GM23248 (cell line): ENCODE results near the gene THOC7. TPM values are rescaled to one million over a fixed set of nuclear protein-coding genes. Genes with fewer than 3 reads are reported as not detected.

ENCODE experiments used
- DNase-seq: peaks from one replicate; pipeline ENCODE4 v3.0.0-alpha.2; 2015
- H2AFZ ChIP-seq: fragments of 200-600 bp; sonication (generic); 2 replicates; pipeline ENCODE4 v1.6.1; 2016; ENCODE audit warnings: antibody characterized with exemption
- H3F3A ChIP-seq: fragments of 200-600 bp; sonication (generic); 2 replicates; pipeline ENCODE4 v1.6.1; 2016; ENCODE audit warnings: mild to moderate bottlenecking, antibody characterized with exemption, mixed run types; ENCODE audit not compliant: insufficient read depth
- H3K27ac ChIP-seq: fragments of 200-600 bp; sonication (generic); 2 replicates; pipeline ENCODE4 v1.5.1; 2016; ENCODE audit warnings: mild to moderate bottlenecking
- H3K27me3 ChIP-seq: fragments of 200-600 bp; sonication (generic); replicated peaks from 2 replicates; pipeline ENCODE4 v1.6.1; 2016; ENCODE audit warnings: mild to moderate bottlenecking; ENCODE audit not compliant: insufficient read depth
- H3K36me3 ChIP-seq: fragments of 200-600 bp; sonication (generic); 2 replicates; pipeline ENCODE4 v1.6.1; 2016; ENCODE audit warnings: low read depth, mild to moderate bottlenecking
- H3K4me1 ChIP-seq: fragments of 200-600 bp; sonication (generic); 2 replicates; pipeline ENCODE4 v1.6.1; 2016; ENCODE audit warnings: mild to moderate bottlenecking; ENCODE audit not compliant: insufficient read depth
- H3K4me2 ChIP-seq: fragments of 200-600 bp; sonication (generic); one replicate; pipeline ENCODE4 v1.6.1; 2016; ENCODE audit warnings: mild to moderate bottlenecking; ENCODE audit not compliant: unreplicated experiment
- H3K4me3 ChIP-seq: fragments of 200-600 bp; sonication (generic); 2 replicates; pipeline ENCODE4 v1.5.1; 2016; ENCODE audit warnings: mild to moderate bottlenecking
- H3K79me2 ChIP-seq: fragments of 200-600 bp; sonication (generic); 2 replicates; pipeline ENCODE4 v1.6.1; 2016; ENCODE audit warnings: mild to moderate bottlenecking; ENCODE audit not compliant: insufficient read depth
- H3K9ac ChIP-seq: fragments of 200-600 bp; sonication (generic); 2 replicates; pipeline ENCODE4 v1.6.1; 2016; ENCODE audit warnings: mild to moderate bottlenecking
- H3K9me2 ChIP-seq: fragments of 200-600 bp; sonication (generic); 2 replicates; pipeline ENCODE4 v1.6.1; 2016; ENCODE audit warnings: mixed run types, mild to moderate bottlenecking, moderate library complexity; ENCODE audit not compliant: insufficient read depth
- H3K9me3 ChIP-seq: fragments of 200-600 bp; sonication (generic); one replicate; pipeline ENCODE4 v1.6.1; 2017; ENCODE audit warnings: low read depth
- H4K20me1 ChIP-seq: fragments of 200-600 bp; sonication (generic); 2 replicates; pipeline ENCODE4 v1.6.0; 2016; ENCODE audit not compliant: insufficient read depth
- EZH2 ChIP-seq: fragments of 200-600 bp; sonication (generic); IDR thresholded peaks from 2 replicates; pipeline ENCODE4 v1.6.1; 2018; ENCODE audit warnings: antibody characterized with exemption, mild to moderate bottlenecking; ENCODE audit not compliant: insufficient read depth, poor library complexity, severe bottlenecking
- EZH2phosphoT487 ChIP-seq: fragments of 200-600 bp; sonication (generic); IDR thresholded peaks from 2 replicates; pipeline ENCODE4 v1.6.1; 2018; ENCODE audit warnings: antibody characterized with exemption, moderate library complexity, mild to moderate bottlenecking, low read depth; ENCODE audit not compliant: insufficient read depth
- WGBS, 2 experiments: methylation state at CpG; one replicate each; pipeline ENCODE4 v1.1.6; 2015 to 2017; ENCODE audit warnings: low lambda C conversion rate in 2 of 2, low coverage in 1 of 2; ENCODE audit errors: missing lambda C conversion rate in 2 of 2; 5-methylcytosine and 5-hydroxymethylcytosine counted together
- in situ Hi-C: fragments of 300-500 bp; cut with MboI; formaldehyde crosslinking; loops from 2 replicates; pipeline ENCODE4 v1.15.0; 2020
- polyA plus RNA-seq: library from polyadenylated mRNA; unstranded; fragments of >200 nt; fragmentation: Nextera tagmentation; extraction: Ambion mirVana; gene quantifications from 2 replicates; pipeline ENCODE4 v1.2.1, GENCODE V29; 2016
- total RNA-seq: library from RNA; depleted of rRNA; stranded (reverse); fragments of >200 nt; shearing (Covaris generic); gene quantifications from 2 replicates; pipeline ENCODE4 v1.2.3, GENCODE V29; 2014

THOC7 gene
- total and polyA plus RNA-seq, 2 experiments from 2014 or later: 54.8 to 103 TPM

DNA sequence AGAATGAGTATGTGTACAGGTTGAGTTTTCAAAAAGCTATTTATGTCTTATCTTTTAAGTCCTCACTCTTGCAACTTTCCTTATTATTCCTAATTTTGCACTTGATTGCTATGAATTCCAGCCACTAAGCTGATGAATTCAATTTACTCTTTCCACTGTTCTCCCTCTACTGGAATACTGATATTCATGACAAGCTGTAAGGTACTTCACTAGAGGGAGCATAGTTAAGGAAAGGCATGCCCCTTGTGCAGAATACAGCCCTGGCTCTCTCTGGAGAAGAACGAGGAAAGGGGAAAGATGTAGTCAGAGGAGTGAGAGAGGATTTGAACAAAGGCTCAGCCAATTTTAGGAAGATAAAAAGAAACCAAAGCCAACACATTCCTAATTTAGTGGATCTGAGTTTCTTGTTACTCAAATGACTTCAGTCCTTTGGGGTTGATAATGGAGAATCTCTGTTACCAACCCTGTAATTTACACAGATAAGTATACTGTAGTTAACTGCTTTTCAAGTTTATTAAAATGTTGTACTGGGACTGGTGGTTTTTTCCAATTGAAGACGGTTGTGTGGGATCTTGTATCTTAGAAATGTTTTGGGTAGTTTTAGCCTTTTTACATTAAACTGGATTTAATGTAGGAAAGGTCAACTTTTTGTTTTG is 44.6 kb upstream of the THOC7 start:
- Histone ChIP-seq H3K9me3 (no peaks in the 10 kb centered on the region), H3F3A (peaks cover 13% of the 10 kb centered on the region), H3K27ac (no peak overlapping the region), H3K4me1 (peaks cover 24% of the 10 kb centered on the region), H3K4me3 (no peak overlapping the region), H3K9ac (no peak overlapping the region), H4K20me1 (no peaks in the 10 kb centered on the region), H3K9me2 (no peaks in the 10 kb centered on the region), H3K36me3 (no peaks in the 10 kb centered on the region), H2AFZ (no peak overlapping the region), H3K27me3 (no peaks in the 10 kb centered on the region), H3K4me2 (no peak overlapping the region), H3K79me2 (peaks cover 64% of the 10 kb centered on the region)
- DNase-seq: peak; percentile 31
- in situ Hi-C loops: no loop called here
- no peak for TF ChIP-seq EZH2
- no peak for TF ChIP-seq EZH2phosphoT487
- WGBS, 2 experiments: 76 to 82% methylated on average over 2 of the region's 2 CpGs

DNA sequence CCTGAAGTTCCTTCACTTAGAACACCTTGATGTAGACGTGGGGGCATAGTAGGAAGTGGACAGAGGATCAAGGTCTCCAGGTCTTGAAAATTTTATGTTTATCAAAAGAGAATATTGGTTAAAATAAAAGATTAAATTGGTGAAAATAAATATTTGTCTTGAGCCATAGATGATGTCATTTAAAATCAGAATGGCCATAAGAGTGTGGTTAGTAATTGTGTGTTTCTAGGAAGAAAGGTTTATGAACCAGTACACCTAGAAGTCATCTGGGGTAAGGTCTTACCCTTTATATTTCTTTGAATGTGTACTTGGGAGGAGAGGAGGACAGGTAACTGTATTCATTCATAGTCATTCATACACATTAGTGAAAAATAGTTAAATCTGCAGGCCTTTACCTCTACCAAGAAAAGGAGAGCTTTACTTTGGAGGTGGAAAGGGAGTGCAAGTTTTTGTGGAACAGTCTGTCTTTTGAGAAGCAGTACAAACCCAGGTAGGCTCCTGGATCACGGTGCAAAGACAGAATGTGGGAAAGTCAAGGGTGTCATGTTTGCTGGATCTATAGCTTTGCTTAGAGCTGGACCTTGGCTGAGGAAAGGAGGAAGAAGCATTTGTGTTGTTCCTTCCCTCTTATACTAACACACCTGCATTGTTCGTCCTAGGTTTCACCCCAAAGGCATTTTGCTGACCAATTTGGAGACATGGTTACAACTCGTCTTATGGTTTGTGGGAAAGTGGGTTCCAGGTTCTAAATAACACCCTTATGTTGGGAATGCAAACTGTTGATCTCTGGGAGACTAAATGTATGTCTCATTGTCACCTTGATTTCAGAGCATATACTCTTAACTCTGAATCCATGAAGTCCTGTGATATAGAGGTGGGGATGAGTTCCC is 42.4 kb upstream of the THOC7 start:
- in situ Hi-C loops: no loop called here
- Histone ChIP-seq H3K27me3 (no peaks in the 10 kb centered on the region), H3K4me2 (no peak overlapping the region), H3K4me1 (peaks cover 21% of the 10 kb centered on the region), H3F3A (peaks cover 10% of the 10 kb centered on the region; the same call in 1 of the 2 replicates), H2AFZ (no peak overlapping the region), H3K9me3 (no peaks in the 10 kb centered on the region), H3K9me2 (no peaks in the 10 kb centered on the region), H3K27ac (no peak overlapping the region), H3K4me3 (no peak overlapping the region), H3K79me2 (peaks cover 74% of the 10 kb centered on the region), H4K20me1 (no peaks in the 10 kb centered on the region), H3K9ac (no peak overlapping the region), H3K36me3 (no peaks in the 10 kb centered on the region)
- TF ChIP-seq EZH2 (no peak), EZH2phosphoT487 (no peak)
- WGBS, 2 experiments: 89 to 93% methylated on average over 4 of the region's 4 CpGs
- DNase-seq: no peak

DNA sequence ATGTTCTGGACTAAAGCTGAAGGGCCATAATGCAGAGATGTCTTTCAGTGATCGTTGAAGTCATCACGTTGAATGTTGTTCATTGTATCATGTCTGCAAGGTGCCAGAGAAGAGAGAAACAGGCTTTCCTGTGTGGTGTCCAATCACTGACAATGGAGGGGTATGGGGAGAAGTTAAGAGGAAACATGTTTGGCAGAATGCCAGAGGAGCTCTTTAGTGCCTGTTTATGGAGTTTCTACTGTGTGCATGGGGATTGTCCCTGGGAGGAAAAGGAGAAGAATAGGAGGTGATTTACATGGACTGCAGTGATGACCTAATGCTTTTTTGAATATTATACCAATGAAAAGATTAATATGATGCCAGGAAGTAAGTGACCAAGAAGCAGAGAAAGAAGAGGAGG is 36.9 kb upstream of the THOC7 start:
- Histone ChIP-seq H2AFZ (no peak overlapping the region), H3K27me3 (no peaks in the 10 kb centered on the region), H3K27ac (no peak overlapping the region), H3K4me2 (no peak overlapping the region), H3F3A (0 out of 2 replicates have a peak, but pooled peaks cover 12% of the 10 kb centered on the region), H3K4me3 (no peak overlapping the region), H3K9ac (no peak overlapping the region), H3K79me2 (peaks cover 63% of the 10 kb centered on the region), H3K9me3 (no peaks in the 10 kb centered on the region), H3K36me3 (peaks cover 9% of the 10 kb centered on the region; the same call in 1 of the 2 replicates), H3K4me1 (peaks cover 16% of the 10 kb centered on the region), H4K20me1 (no peaks in the 10 kb centered on the region; the same call in 1 of the 2 replicates), H3K9me2 (no peaks in the 10 kb centered on the region)
- 57 to 65% methylated on average over 2 of the region's 2 CpGs for WGBS, 2 experiments
- DNase-seq: no peak
- no peak for TF ChIP-seq EZH2phosphoT487
- TF ChIP-seq EZH2: no peak
- in situ Hi-C loops: no loop called here

DNA sequence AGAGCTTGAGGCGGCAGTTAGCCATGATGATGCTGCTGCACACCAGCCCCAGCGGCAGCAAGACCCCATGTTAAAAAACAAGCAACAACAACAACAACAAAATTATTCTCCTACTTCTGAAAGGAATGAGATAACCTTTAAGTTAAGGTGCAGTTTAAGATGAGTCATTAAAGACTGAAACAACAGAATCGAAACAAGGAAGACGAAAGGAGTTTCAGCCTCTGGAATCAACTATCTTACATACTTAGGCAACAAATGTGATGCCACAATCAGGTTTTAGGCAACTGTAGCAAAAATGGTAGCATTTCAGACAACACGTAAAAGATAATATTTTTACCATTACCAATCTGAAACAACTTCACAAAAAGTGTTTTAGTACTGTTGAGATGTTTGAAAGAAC is 36.4 kb upstream of the THOC7 start:
- no peaks in the 10 kb centered on the region for H3K9me2 ChIP-seq
- H3K9me3 ChIP-seq: no peaks in the 10 kb centered on the region
- H3K27me3 ChIP-seq: no peaks in the 10 kb centered on the region
- DNase-seq: no peak
- H3F3A ChIP-seq: 0 out of 2 replicates have a peak, but pooled peaks cover 12% of the 10 kb centered on the region
- no peak overlapping the region for H2AFZ ChIP-seq
- no peak overlapping the region for H3K4me3 ChIP-seq
- 98 to 99% methylated on average over 5 of the region's 5 CpGs for WGBS, 2 experiments
- H3K79me2 ChIP-seq: peaks cover 67% of the 10 kb centered on the region
- H3K4me1 ChIP-seq: peaks cover 16% of the 10 kb centered on the region
- no peaks in the 10 kb centered on the region; the same call in 1 of the 2 replicates for H4K20me1 ChIP-seq
- in situ Hi-C loops: no loop called here
- no peak overlapping the region for H3K9ac ChIP-seq
- TF ChIP-seq EZH2phosphoT487 (no peak), EZH2 (no peak)
- H3K4me2 ChIP-seq: no peak overlapping the region
- H3K36me3 ChIP-seq: peaks cover 9% of the 10 kb centered on the region; the same call in 1 of the 2 replicates
- H3K27ac ChIP-seq: no peak overlapping the region
